ENCODE results near the gene FKBP14. TPM values are rescaled to one million over a fixed set of nuclear protein-coding genes. Genes with fewer than 3 reads are reported as not detected.

The FKBP14 gene
- polyA plus RNA-seq, 1 of the 3 experiments (the other 2 are of a cell fraction) = 15.7 TPM

- POLR2A ChIA-PET = no interaction called here
- no peaks in the 10 kb centered on the region for H4K20me1 ChIP-seq (ENCODE audit: insufficient read depth)
- no peak overlapping the region for H2AFZ ChIP-seq (ENCODE audit: low read depth)
- DNase-seq = no peak
- H3K27ac ChIP-seq (ENCODE audit: low read depth in 2 of 2, low read length in 1 of 2) = no peak overlapping the region
- H3K27me3 ChIP-seq (ENCODE audit: insufficient read depth) = no peaks in the 10 kb centered on the region
- peaks cover 19 to 24% of the 10 kb centered on the region in 2 experiments for H3K36me3 ChIP-seq (replicated peaks in 1 of 2; ENCODE audit: control insufficient read depth in 1 of 2, insufficient read depth in 2 of 2, low read length in 1 of 2)
- no peak overlapping the region for H3K4me2 ChIP-seq
- H3K9me2 ChIP-seq = no peaks in the 10 kb centered on the region
- no peaks in the 10 kb centered on the region for H3K9me3 ChIP-seq
- H3K79me2 ChIP-seq (ENCODE audit: insufficient read depth) = peaks cover 39% of the 10 kb centered on the region
- WGBS (ENCODE audit: low lambda C conversion rate) = 94% methylated on average over 1 of the region's 1 CpG
- CTCF ChIA-PET = no interaction called here
- H3K4me3 ChIP-seq (ENCODE audit: low read depth in 2 of 2, low read length in 1 of 2) = no peak overlapping the region
- no peak overlapping the region for H3K9ac ChIP-seq
- peaks cover 0 to 6% of the 10 kb centered on the region in 2 experiments; a peak in 2 of 4 replicates for H3K4me1 ChIP-seq (ENCODE audit: control insufficient read depth in 1 of 2, insufficient read depth in 2 of 2, low read depth in 1 of 2, low read length in 1 of 2)
- no peak for TF ChIP-seq RFX5 (IDR thresholded peaks at IDR 0.05; ENCODE audit: low read length)
- TF ChIP-seq MAX (IDR thresholded peaks at IDR 0.05; ENCODE audit: low read depth) = no peak
- no peak for TF ChIP-seq GATA2 (CRISPR knock-in tag; IDR thresholded peaks at IDR 0.05)
- no peak for TF ChIP-seq PBX3 (IDR thresholded peaks at IDR 0.05)
- no peak for TF ChIP-seq RXRA (IDR thresholded peaks at IDR 0.05; ENCODE audit: borderline replicate concordance, low read depth)
- TF ChIP-seq FOXJ3 (CRISPR knock-in tag; IDR thresholded peaks at IDR 0.05) = no peak
- TF ChIP-seq TEAD4 (IDR thresholded peaks at IDR 0.05; ENCODE audit: borderline replicate concordance, insufficient read depth) = no peak
- TF ChIP-seq USF1 (IDR thresholded peaks at IDR 0.05; ENCODE audit: borderline replicate concordance, low read depth) = no peak
- TF ChIP-seq REST (IDR thresholded peaks at IDR 0.05; ENCODE audit: low read depth, low read length) = no peak
- peaks cover 5% of the 10 kb centered on the region for H3F3A ChIP-seq (replicated peaks; ENCODE audit: insufficient read depth)
Observed at GRCh38 chr7:30020535-30020934, 6.0 kb downstream of the FKBP14 start.

GRCh38 chr7:30019960-30020359, 6.5 kb downstream of the FKBP14 start:
- H3K27me3 ChIP-seq (ENCODE audit: insufficient read depth) = no peaks in the 10 kb centered on the region
- DNase-seq = no peak
- peaks cover 0 to 2% of the 10 kb centered on the region in 2 experiments; a peak in 2 of 4 replicates for H3K4me1 ChIP-seq (ENCODE audit: control insufficient read depth in 1 of 2, insufficient read depth in 2 of 2, low read depth in 1 of 2, low read length in 1 of 2)
- peaks cover 33% of the 10 kb centered on the region for H3K79me2 ChIP-seq (ENCODE audit: insufficient read depth)
- CTCF ChIA-PET = interaction anchor here (0.9 to 2.0 kb wide), 3 partner anchors 43 to 145 kb away, joined by 3 to 5 read pairs (median 5); no protein-coding TSS in a partner anchor
- no peaks in the 10 kb centered on the region for H4K20me1 ChIP-seq (ENCODE audit: insufficient read depth)
- no peak overlapping the region for H3K27ac ChIP-seq (ENCODE audit: low read depth in 2 of 2, low read length in 1 of 2)
- no peak overlapping the region for H3K9ac ChIP-seq
- 96% methylated on average over 1 of the region's 1 CpG for WGBS (ENCODE audit: low lambda C conversion rate)
- H3K36me3 ChIP-seq (replicated peaks in 1 of 2; ENCODE audit: control insufficient read depth in 1 of 2, insufficient read depth in 2 of 2, low read length in 1 of 2) = peaks cover 19 to 26% of the 10 kb centered on the region in 2 experiments
- TF ChIP-seq GABPA (IDR thresholded peaks at IDR 0.05; ENCODE audit: low read depth) (no peak), YY1 (IDR thresholded peaks at IDR 0.05; ENCODE audit: low read depth) (no peak)
- no peak overlapping the region for H3K4me3 ChIP-seq (ENCODE audit: low read depth in 2 of 2, low read length in 1 of 2)
- H2AFZ ChIP-seq (ENCODE audit: low read depth) = no peak overlapping the region
- H3K9me2 ChIP-seq = no peaks in the 10 kb centered on the region
- peaks cover 5% of the 10 kb centered on the region for H3F3A ChIP-seq (replicated peaks; ENCODE audit: insufficient read depth)
- H3K4me2 ChIP-seq = no peak overlapping the region
- H3K9me3 ChIP-seq = no peaks in the 10 kb centered on the region
- POLR2A ChIA-PET = no interaction called here

Measured in SK-N-SH (cell line).